ENCODE measurements around the gene SPAG9. TPM values are rescaled to one million over a fixed set of nuclear protein-coding genes. Genes with fewer than 3 reads are reported as not detected.

SPAG9 gene
- total RNA-seq, 2 experiments from 2014 or later = 58.0 to 58.7 TPM

- ChIA-PET CTCF (no interaction called here), POLR2A (interaction anchor here (1.1 kb wide), 1 partner anchor 106 kb away, joined by 3 read pairs; the partner anchor contains the start of gene TOB1)
- peaks cover 29% of the 10 kb centered on the region for H3K36me3 Mint-ChIP-seq
- DNase-seq = no peak
- no peaks in the 10 kb centered on the region for H3K9me3 Mint-ChIP-seq
- H3K27me3 Mint-ChIP-seq = no peaks in the 10 kb centered on the region
- intact Hi-C loops (cut with micrococcal nuclease) = no loop called here
- H3K27ac Mint-ChIP-seq = no peak overlapping the region
- no peak overlapping the region for H3K4me3 Mint-ChIP-seq
- H3K4me1 Mint-ChIP-seq (ENCODE audit: low read depth) = peaks cover 11% of the 10 kb centered on the region
Measured at GRCh38 chr17:50972577-50972976, 148.1 kb downstream of the SPAG9 start.

- peaks cover 11% of the 10 kb centered on the region for H3K36me3 Mint-ChIP-seq
- no peak overlapping the region for H3K27ac Mint-ChIP-seq
- intact Hi-C loops (cut with micrococcal nuclease) = no loop called here
- H3K9me3 Mint-ChIP-seq = no peaks in the 10 kb centered on the region
- H3K27me3 Mint-ChIP-seq = no peaks in the 10 kb centered on the region
- ChIA-PET CTCF (no interaction called here), POLR2A (no interaction called here)
- peaks cover 10% of the 10 kb centered on the region for H3K4me1 Mint-ChIP-seq (ENCODE audit: low read depth)
- no peak for DNase-seq
- no peak overlapping the region for H3K4me3 Mint-ChIP-seq
Measured at GRCh38 chr17:50967795-50968194, 152.9 kb downstream of the SPAG9 start.

DNA sequence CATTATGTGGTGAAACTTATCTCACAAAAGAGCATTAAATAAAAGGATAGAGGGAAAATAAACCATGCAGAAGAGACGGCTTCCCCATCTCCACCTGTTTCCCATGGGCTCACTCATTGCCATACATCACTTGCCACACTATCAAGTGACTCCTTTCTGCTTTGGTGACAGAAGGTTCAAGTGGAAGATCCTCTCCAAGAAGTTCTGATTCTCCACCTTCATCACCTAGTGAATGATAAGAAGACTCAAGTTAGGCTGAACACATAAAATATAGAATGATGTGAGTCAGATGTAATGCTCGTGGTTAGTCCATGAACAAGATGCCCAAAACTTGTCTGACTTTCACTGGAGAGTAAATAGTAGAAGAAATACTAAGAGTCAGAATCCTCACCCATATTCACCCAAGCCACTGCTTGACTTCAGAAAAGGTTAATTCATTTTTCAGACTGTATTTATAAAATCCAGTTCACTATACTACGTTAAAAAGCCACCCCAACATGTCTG, 154.5 kb downstream of the SPAG9 start:
- Mint-ChIP-seq H3K27ac (peak overlapping the region; percentile 53), H3K4me3 (no peak overlapping the region), H3K9me3 (no peaks in the 10 kb centered on the region), H3K4me1 (ENCODE audit: low read depth) (peaks cover 10% of the 10 kb centered on the region), H3K36me3 (peaks cover 11% of the 10 kb centered on the region), H3K27me3 (no peaks in the 10 kb centered on the region)
- ChIA-PET CTCF (interaction anchor here (1.0 to 1.6 kb wide), 4 partner anchors 9 to 183 kb away, joined by 3 to 6 read pairs (median 4); no protein-coding TSS in a partner anchor), POLR2A (no interaction called here)
- DNase-seq = no peak
- intact Hi-C loops (cut with micrococcal nuclease) = no loop called here

DNA sequence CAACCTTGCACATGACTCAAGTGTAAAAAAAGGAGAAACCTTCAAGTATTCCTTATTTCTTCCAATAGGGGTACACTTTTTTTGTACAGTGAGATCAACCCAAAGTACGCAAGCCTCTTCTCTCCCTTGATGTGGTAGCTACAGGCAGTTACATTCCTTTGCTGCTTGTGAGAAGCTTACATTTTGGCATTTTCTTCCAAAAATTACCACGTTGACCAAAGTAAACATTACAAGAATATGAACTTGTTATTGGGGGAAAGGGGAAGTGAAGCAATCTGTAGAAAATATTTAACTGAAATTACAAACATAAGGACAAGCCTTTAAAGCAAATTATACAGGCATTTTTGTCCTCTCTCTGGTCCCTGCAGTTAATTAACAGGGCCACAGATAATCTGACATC, 157.5 kb downstream of the SPAG9 start:
- Mint-ChIP-seq H3K27me3 (no peaks in the 10 kb centered on the region), H3K36me3 (peaks cover 8% of the 10 kb centered on the region), H3K27ac (no peak overlapping the region), H3K4me1 (ENCODE audit: low read depth) (peaks cover 10% of the 10 kb centered on the region), H3K9me3 (no peaks in the 10 kb centered on the region), H3K4me3 (no peak overlapping the region)
- ChIA-PET CTCF (interaction anchor here (0.6 kb wide), 1 partner anchor 180 kb away, joined by 3 read pairs; no protein-coding TSS in a partner anchor), POLR2A (no interaction called here)
- no peak for DNase-seq
- intact Hi-C loops (cut with micrococcal nuclease) = no loop called here

GRCh38 chr17:50961282-50962220, 159.1 kb downstream of the SPAG9 start:
- intact Hi-C loops (cut with micrococcal nuclease) = no loop called here
- H3K4me1 Mint-ChIP-seq (ENCODE audit: low read depth) = peaks cover 11% of the 10 kb centered on the region
- POLR2A ChIA-PET = no interaction called here

GRCh38 chr17:50959341-50959740, 161.3 kb downstream of the SPAG9 start:
- Mint-ChIP-seq H3K27me3 (no peaks in the 10 kb centered on the region), H3K36me3 (no peaks in the 10 kb centered on the region), H3K4me1 (ENCODE audit: low read depth) (peaks cover 2% of the 10 kb centered on the region), H3K9me3 (no peaks in the 10 kb centered on the region), H3K27ac (no peak overlapping the region), H3K4me3 (no peak overlapping the region)
- DNase-seq = no peak
- POLR2A ChIA-PET = no interaction called here
- intact Hi-C loops (cut with micrococcal nuclease) = loop anchor here (10.0 kb wide), 1 partner anchor 415 kb away; the partner anchor contains the start of gene SPATA20
- CTCF ChIA-PET = interaction anchor here (0.6 to 12.9 kb wide), 5 partner anchors 9 to 275 kb away, joined by 3 to 153 read pairs (median 14); partner anchors contain the start of gene TOB1

More at GRCh38 chr17:50961282-50962220, 159.1 kb downstream of the SPAG9 start:
- no peak overlapping the region for H3K4me3 Mint-ChIP-seq
- CTCF ChIA-PET = interaction anchor here (1.0 to 1.2 kb wide), 2 partner anchors 177 to 182 kb away, joined by 3 read pairs; no protein-coding TSS in a partner anchor
- H3K27ac Mint-ChIP-seq = no peak overlapping the region
- H3K27me3 Mint-ChIP-seq = no peaks in the 10 kb centered on the region
- H3K9me3 Mint-ChIP-seq = no peaks in the 10 kb centered on the region
- peaks cover 7% of the 10 kb centered on the region for H3K36me3 Mint-ChIP-seq
- no peak for DNase-seq

- DNase-seq = no peak
- no peaks in the 10 kb centered on the region for H3K27me3 Mint-ChIP-seq
- CTCF ChIA-PET = interaction anchor here (0.5 to 12.9 kb wide), 13 partner anchors 7 to 174 kb away, joined by 3 to 153 read pairs (median 5); partner anchors contain the start of gene TOB1
- H3K9me3 Mint-ChIP-seq = no peaks in the 10 kb centered on the region
- POLR2A ChIA-PET = interaction anchor here (0.8 kb wide), 1 partner anchor 92 kb away, joined by 4 read pairs; the partner anchor contains the start of gene TOB1
- H3K36me3 Mint-ChIP-seq = no peaks in the 10 kb centered on the region
- intact Hi-C loops (cut with micrococcal nuclease) = loop anchor here (1.0 to 10.0 kb wide), 3 partner anchors 95 to 413 kb away; partner anchors contain the start of gene SPATA20
- peaks cover 2% of the 10 kb centered on the region for H3K4me1 Mint-ChIP-seq (ENCODE audit: low read depth)
- H3K4me3 Mint-ChIP-seq = no peak overlapping the region
- no peak overlapping the region for H3K27ac Mint-ChIP-seq
Measured at GRCh38 chr17:50957600-50958575, 162.8 kb downstream of the SPAG9 start.

DNA sequence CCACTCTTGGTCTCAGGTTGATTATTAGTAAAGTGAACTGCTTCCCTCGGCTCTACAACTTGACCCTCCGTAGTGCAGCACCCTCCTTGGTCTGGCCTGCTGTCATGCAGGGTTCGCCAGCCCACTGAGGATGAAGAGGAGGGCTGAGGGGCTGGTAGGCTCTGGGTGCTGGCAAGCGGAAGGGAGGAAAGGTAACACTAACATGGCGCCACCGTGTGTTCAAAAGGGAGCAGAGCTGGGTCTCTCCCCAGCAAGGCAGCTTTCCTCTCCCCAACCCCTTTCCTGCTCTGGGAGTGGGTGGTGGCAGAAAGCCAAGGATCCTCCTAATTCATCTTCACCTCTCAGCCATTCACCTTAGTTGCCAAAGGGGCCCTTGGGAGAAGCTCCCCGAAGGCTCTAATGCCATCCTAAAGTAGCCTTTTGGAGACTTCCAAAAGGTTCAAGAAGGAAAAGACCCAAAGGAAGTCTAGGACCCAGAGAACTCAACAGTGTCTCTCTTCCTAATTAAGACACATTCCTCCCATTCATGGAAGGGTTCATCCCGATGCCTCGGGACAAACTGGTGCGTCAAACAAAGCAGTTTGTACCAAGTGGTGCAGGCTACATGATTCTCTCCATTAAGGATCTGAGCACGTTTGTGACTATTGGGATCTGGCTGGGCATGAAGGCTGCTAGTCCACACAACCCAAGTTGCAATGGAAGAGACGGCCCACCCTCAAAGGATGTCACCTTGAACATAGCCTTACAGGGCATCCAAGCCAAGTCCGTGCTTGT, 163.7 kb downstream of the SPAG9 start:
- DNase-seq = peak; percentile 77
- H3K4me3 Mint-ChIP-seq = no peak overlapping the region
- no peaks in the 10 kb centered on the region for H3K9me3 Mint-ChIP-seq
- ChIA-PET POLR2A (interaction anchor here (1.0 kb wide), 1 partner anchor 91 kb away, joined by 3 read pairs; the partner anchor contains the start of gene TOB1), CTCF (interaction anchor here (0.6 to 12.9 kb wide), 23 partner anchors 8 to 218 kb away, joined by 3 to 153 read pairs (median 4); partner anchors contain the start of gene TOB1)
- H3K4me1 Mint-ChIP-seq (ENCODE audit: low read depth) = peaks cover 2% of the 10 kb centered on the region
- no peaks in the 10 kb centered on the region for H3K27me3 Mint-ChIP-seq
- no peaks in the 10 kb centered on the region for H3K36me3 Mint-ChIP-seq
- peak overlapping the region; percentile 44 for H3K27ac Mint-ChIP-seq
- intact Hi-C loops (cut with micrococcal nuclease) = loop anchor here (1.0 to 10.0 kb wide), 4 partner anchors 94 to 412 kb away; partner anchors contain the start of gene SPATA20

DNA sequence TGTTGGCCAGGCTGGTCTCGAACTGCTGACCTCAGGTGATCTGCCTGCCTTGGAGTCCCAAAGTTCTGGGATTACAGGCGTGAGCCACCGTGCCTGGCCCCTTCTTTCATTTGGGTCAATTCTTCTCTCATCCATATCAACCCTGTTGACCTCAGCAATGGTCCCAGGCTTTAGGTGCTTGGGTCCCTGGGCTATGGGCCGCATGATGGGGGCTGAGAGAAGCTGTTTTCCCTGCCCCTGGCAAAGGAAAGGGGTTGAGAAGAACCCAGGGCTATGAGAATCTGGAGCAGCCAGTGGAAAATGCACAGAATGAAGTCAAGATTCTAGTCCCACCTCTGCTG, 164.3 kb downstream of the SPAG9 start:
- ChIA-PET POLR2A (interaction anchor here (1.0 kb wide), 1 partner anchor 90 kb away, joined by 3 read pairs; the partner anchor contains the start of gene TOB1), CTCF (interaction anchor here (0.6 to 12.9 kb wide), 17 partner anchors 8 to 217 kb away, joined by 3 to 153 read pairs (median 5); partner anchors contain the start of gene TOB1)
- Mint-ChIP-seq H3K4me3 (no peak overlapping the region), H3K9me3 (no peaks in the 10 kb centered on the region), H3K4me1 (ENCODE audit: low read depth) (peaks cover 2% of the 10 kb centered on the region), H3K36me3 (no peaks in the 10 kb centered on the region), H3K27ac (peak overlapping the region; percentile 44), H3K27me3 (no peaks in the 10 kb centered on the region)
- intact Hi-C loops (cut with micrococcal nuclease) = loop anchor here (1.0 to 10.0 kb wide), 3 partner anchors 104 to 412 kb away; partner anchors contain the start of gene SPATA20
- no peak for DNase-seq

- no peak for DNase-seq
- Mint-ChIP-seq H3K4me3 (no peak overlapping the region), H3K27me3 (no peaks in the 10 kb centered on the region), H3K9me3 (no peaks in the 10 kb centered on the region), H3K27ac (no peak overlapping the region), H3K36me3 (no peaks in the 10 kb centered on the region), H3K4me1 (ENCODE audit: low read depth) (peaks cover 4% of the 10 kb centered on the region)
- CTCF ChIA-PET = interaction anchor here (0.6 to 12.9 kb wide), 9 partner anchors 30 to 229 kb away, joined by 3 to 153 read pairs (median 6); partner anchors contain the start of gene TOB1
- intact Hi-C loops (cut with micrococcal nuclease) = loop anchor here (1.0 to 10.0 kb wide), 3 partner anchors 103 to 411 kb away; partner anchors contain the start of gene SPATA20
- POLR2A ChIA-PET = interaction anchor here (1.0 to 1.6 kb wide), 2 partner anchors 94 to 176 kb away, joined by 3 to 5 read pairs; no protein-coding TSS in a partner anchor
Measured at GRCh38 chr17:50955667-50956120, 165.0 kb downstream of the SPAG9 start.
